ENCODE data around the gene ATP7A.

DNA sequence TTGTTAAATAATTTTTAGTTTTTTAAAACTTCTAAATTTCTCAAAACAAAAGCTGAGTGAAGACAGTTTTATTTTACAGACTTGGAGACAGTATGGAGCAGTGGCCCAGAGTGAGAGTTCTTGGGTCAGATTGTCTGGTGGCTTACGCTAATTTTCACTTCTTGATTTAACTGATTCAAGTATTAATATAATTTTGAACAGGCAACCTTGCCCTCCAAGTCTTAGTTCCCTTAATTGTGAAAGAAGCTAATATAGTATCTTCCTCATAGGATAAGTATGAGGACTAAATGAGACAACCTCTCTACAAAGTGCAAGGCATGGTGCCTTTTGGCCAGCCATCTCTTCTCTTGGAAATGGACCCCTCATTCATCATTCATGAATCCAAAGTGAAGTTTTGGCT lies 25.4 kb downstream of the ATP7A start:
- TF ChIP-seq POLR2AphosphoS5 (IDR thresholded peaks at IDR 0.05; ENCODE audit: low read depth, low read length) (no peak), POLR2A (IDR thresholded peaks at IDR 0.05; ENCODE audit: low read depth, low read length) (no peak), SPI1 (IDR thresholded peaks at IDR 0.05; ENCODE audit: low read depth, low read length) (no peak), TAF1 (IDR thresholded peaks at IDR 0.05; ENCODE audit: low read depth, low read length) (no peak), PAX5 (IDR thresholded peaks at IDR 0.05; ENCODE audit: insufficient read depth, low read length, severe bottlenecking) (no peak)

Data from GM12891 (cell line).